ENCODE measurements around the gene BTG2.

Gene BTG2

GRCh38 chr1:203276408-203276807 is 28.9 kb upstream of the BTG2 start:
- DNase-seq (ENCODE audit: low read depth in 1 of 2, low spot score in 1 of 2): no peak

GRCh38 chr1:203276916-203277545 is 28.3 kb upstream of the BTG2 start:
- DNase-seq (ENCODE audit: low read depth in 1 of 2, low spot score in 1 of 2): no peak

- no peak for DNase-seq (ENCODE audit: low read depth in 1 of 2, low spot score in 1 of 2)
Measured at GRCh38 chr1:203278082-203278884, 27.0 kb upstream of the BTG2 start.

GRCh38 chr1:203278885-203279406 is 26.4 kb upstream of the BTG2 start:
- DNase-seq (ENCODE audit: low read depth in 1 of 2, low spot score in 1 of 2): no peak

- DNase-seq (ENCODE audit: low read depth in 1 of 2, low spot score in 1 of 2): no peak
Measured at GRCh38 chr1:203280061-203280460, 25.3 kb upstream of the BTG2 start.

GRCh38 chr1:203281033-203281432 is 24.3 kb upstream of the BTG2 start:
- DNase-seq (ENCODE audit: low read depth in 1 of 2, low spot score in 1 of 2): no peak

- DNase-seq (ENCODE audit: low read depth in 1 of 2, low spot score in 1 of 2): no peak
Measured at GRCh38 chr1:203281851-203282661, 23.3 kb upstream of the BTG2 start.

GRCh38 chr1:203282720-203283542 is 22.4 kb upstream of the BTG2 start:
- no peak for DNase-seq (ENCODE audit: low read depth in 1 of 2, low spot score in 1 of 2)

GRCh38 chr1:203283597-203283996 is 21.7 kb upstream of the BTG2 start:
- no peak for DNase-seq (ENCODE audit: low read depth in 1 of 2, low spot score in 1 of 2)

GRCh38 chr1:203284411-203285123 is 20.8 kb upstream of the BTG2 start:
- DNase-seq (ENCODE audit: low read depth in 1 of 2, low spot score in 1 of 2): no peak

- no peak for DNase-seq (ENCODE audit: low read depth in 1 of 2, low spot score in 1 of 2)
Measured at GRCh38 chr1:203286161-203286984, 18.9 kb upstream of the BTG2 start.

GRCh38 chr1:203287109-203287893 is 18.0 kb upstream of the BTG2 start:
- DNase-seq (ENCODE audit: low read depth in 1 of 2, low spot score in 1 of 2): peak in 1 of 2 donors; percentile 76

- no peak for DNase-seq (ENCODE audit: low read depth in 1 of 2, low spot score in 1 of 2)
Measured at GRCh38 chr1:203287898-203288297, 17.4 kb upstream of the BTG2 start.

- DNase-seq (ENCODE audit: low read depth in 1 of 2, low spot score in 1 of 2): no peak
Measured at GRCh38 chr1:203288400-203288799, 16.9 kb upstream of the BTG2 start.

GRCh38 chr1:203289281-203289981 is 15.9 kb upstream of the BTG2 start:
- DNase-seq (ENCODE audit: low read depth in 1 of 2, low spot score in 1 of 2): peak; percentile 76 to 88

GRCh38 chr1:203289982-203290260 is 15.4 kb upstream of the BTG2 start:
- no peak for DNase-seq (ENCODE audit: low read depth in 1 of 2, low spot score in 1 of 2)

GRCh38 chr1:203290261-203291089 is 14.8 kb upstream of the BTG2 start:
- peak; percentile 94 to 96 for DNase-seq (ENCODE audit: low read depth in 1 of 2, low spot score in 1 of 2)

All from activated CD4-positive, alpha-beta T cell treated with anti-CD3 and anti-CD28 coated beads, Interleukin-2, amount 50 U/mL, for 24 hours (primary cell).